ENCODE measurements around the gene ADAM17. TPM values are rescaled to one million over a fixed set of nuclear protein-coding genes. Genes with fewer than 3 reads are reported as not detected.

ADAM17 gene
- polyA plus RNA-seq, 2 of the 4 experiments (the other 2 are of a cell fraction) = 33.1 to 38.1 TPM

DNA sequence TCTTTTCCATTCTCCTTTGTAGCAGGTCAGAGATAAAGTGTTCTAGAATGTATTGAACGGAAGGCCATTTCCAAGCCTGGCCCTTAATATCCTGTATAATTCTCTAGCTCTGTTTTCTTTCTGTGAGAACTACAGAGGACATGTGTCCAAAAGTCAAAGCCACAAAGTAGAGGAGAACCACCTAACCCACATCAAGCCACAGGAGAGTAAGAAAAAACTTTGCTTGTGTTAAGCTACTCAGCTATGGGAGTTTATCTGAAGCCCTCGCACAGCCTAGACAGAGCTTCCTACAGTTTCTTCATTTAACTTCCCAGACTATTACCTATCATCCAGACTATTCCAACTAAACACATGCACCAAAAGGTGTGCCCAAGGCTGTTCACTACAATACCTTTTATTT lies 22.0 kb downstream of the ADAM17 start:
- Histone ChIP-seq H3K27ac (no peak overlapping the region), H3K9me3 (no peaks in the 10 kb centered on the region), H3K4me2 (no peak overlapping the region), H3K4me3 (no peak overlapping the region), H3K4me1 (peaks cover 39% of the 10 kb centered on the region)
- ATAC-seq (no peak), FAIRE-seq (no peak), DNase-seq (ENCODE audit: low read depth in 1 of 2, low spot score in 1 of 2) (no peak)
- CTCF ChIA-PET = interaction anchor here (0.6 to 1.4 kb wide), 6 partner anchors 17 to 997 kb away, joined by 3 to 4 read pairs (median 3); no protein-coding TSS in a partner anchor
- no peak for TF ChIP-seq HOXB5 (CRISPR knock-in tag; IDR thresholded peaks at IDR 0.05)
- TF ChIP-seq HMGXB4 (CRISPR knock-in tag; IDR thresholded peaks at IDR 0.05; ENCODE audit: borderline replicate concordance) = no peak
- no peak for TF ChIP-seq POLR2AphosphoS2 (conservative IDR thresholded peaks at IDR 0.05; ENCODE audit: low read length)
- no peak for TF ChIP-seq BHLHE40 (IDR thresholded peaks at IDR 0.05; ENCODE audit: low read depth, low read length)
- no peak for TF ChIP-seq TFCP2L1 (CRISPR knock-in tag; IDR thresholded peaks at IDR 0.05)
- no peak for TF ChIP-seq MAZ (IDR thresholded peaks at IDR 0.05; ENCODE audit: borderline replicate concordance, low read depth, low read length)
- no peak for TF ChIP-seq ZC3H11A (IDR thresholded peaks at IDR 0.05)
- TF ChIP-seq HEYL (CRISPR knock-in tag; IDR thresholded peaks at IDR 0.05) = no peak
- no peak for TF ChIP-seq TP53 (CRISPR knock-in tag; IDR thresholded peaks at IDR 0.05)
- TF ChIP-seq HOXA7 (CRISPR knock-in tag; IDR thresholded peaks at IDR 0.05) = no peak
- TF ChIP-seq JUN (IDR thresholded peaks at IDR 0.05) = no peak
- TF ChIP-seq MAX (IDR thresholded peaks at IDR 0.05) = no peak
- no peak for TF ChIP-seq NPAS2 (CRISPR knock-in tag; IDR thresholded peaks at IDR 0.05; ENCODE audit: borderline replicate concordance)
- TF ChIP-seq SREBF2 (IDR thresholded peaks at IDR 0.05) = no peak
- no peak for TF ChIP-seq GATA3 (IDR thresholded peaks at IDR 0.05; ENCODE audit: borderline replicate concordance)
- POLR2A ChIA-PET = interaction anchor here (1.2 kb wide), 1 partner anchor 23 kb away, joined by 6 read pairs; the partner anchor contains the start of gene ADAM17
- WGBS (ENCODE audit: missing lambda C conversion rate) = 97% methylated on average over 2 of the region's 2 CpGs

GRCh38 chr2:9532421-9532820 lies 23.2 kb downstream of the ADAM17 start:
- Histone ChIP-seq H3K27ac (no peak overlapping the region), H3K9me3 (no peaks in the 10 kb centered on the region), H3K4me2 (no peak overlapping the region), H3K4me1 (peaks cover 38% of the 10 kb centered on the region), H3K4me3 (no peak overlapping the region)
- FAIRE-seq (no peak), DNase-seq (ENCODE audit: low read depth in 1 of 2, low spot score in 1 of 2) (no peak), ATAC-seq (peak in 1 of 2 experiments; percentile 20; a peak in 3 of 6 replicates)
- CTCF ChIA-PET = interaction anchor here (0.6 kb wide), 1 partner anchor 170 kb away, joined by 3 read pairs; no protein-coding TSS in a partner anchor
- WGBS (ENCODE audit: missing lambda C conversion rate) = 91% methylated on average over 4 of the region's 4 CpGs
- TF ChIP-seq, protein P1, sequence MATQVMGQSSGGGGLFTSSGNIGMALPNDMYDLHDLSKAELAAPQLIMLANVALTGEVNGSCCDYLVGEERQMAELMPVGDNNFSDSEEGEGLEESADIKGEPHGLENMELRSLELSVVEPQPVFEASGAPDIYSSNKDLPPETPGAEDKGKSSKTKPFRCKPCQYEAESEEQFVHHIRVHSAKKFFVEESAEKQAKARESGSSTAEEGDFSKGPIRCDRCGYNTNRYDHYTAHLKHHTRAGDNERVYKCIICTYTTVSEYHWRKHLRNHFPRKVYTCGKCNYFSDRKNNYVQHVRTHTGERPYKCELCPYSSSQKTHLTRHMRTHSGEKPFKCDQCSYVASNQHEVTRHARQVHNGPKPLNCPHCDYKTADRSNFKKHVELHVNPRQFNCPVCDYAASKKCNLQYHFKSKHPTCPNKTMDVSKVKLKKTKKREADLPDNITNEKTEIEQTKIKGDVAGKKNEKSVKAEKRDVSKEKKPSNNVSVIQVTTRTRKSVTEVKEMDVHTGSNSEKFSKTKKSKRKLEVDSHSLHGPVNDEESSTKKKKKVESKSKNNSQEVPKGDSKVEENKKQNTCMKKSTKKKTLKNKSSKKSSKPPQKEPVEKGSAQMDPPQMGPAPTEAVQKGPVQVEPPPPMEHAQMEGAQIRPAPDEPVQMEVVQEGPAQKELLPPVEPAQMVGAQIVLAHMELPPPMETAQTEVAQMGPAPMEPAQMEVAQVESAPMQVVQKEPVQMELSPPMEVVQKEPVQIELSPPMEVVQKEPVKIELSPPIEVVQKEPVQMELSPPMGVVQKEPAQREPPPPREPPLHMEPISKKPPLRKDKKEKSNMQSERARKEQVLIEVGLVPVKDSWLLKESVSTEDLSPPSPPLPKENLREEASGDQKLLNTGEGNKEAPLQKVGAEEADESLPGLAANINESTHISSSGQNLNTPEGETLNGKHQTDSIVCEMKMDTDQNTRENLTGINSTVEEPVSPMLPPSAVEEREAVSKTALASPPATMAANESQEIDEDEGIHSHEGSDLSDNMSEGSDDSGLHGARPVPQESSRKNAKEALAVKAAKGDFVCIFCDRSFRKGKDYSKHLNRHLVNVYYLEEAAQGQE (IDR thresholded peaks at IDR 0.05) = no peak
- no peak for TF ChIP-seq SREBF2 (IDR thresholded peaks at IDR 0.05)
- no peak for TF ChIP-seq ZNF302 (CRISPR knock-in tag; IDR thresholded peaks at IDR 0.05)
- TF ChIP-seq RNF2 (IDR thresholded peaks at IDR 0.05; ENCODE audit: borderline replicate concordance, low read depth) = no peak
- no peak for TF ChIP-seq TP53 (CRISPR knock-in tag; IDR thresholded peaks at IDR 0.05)
- TF ChIP-seq MYC (IDR thresholded peaks at IDR 0.05; ENCODE audit: borderline replicate concordance, low read length) = no peak
- no peak for TF ChIP-seq ZFP36 (IDR thresholded peaks at IDR 0.05; ENCODE audit: borderline replicate concordance, partially characterized antibody)
- no peak for TF ChIP-seq JUNB (IDR thresholded peaks at IDR 0.05)
- TF ChIP-seq CHD4 (IDR thresholded peaks at IDR 0.05; ENCODE audit: borderline replicate concordance) = no peak
- TF ChIP-seq BHLHE40 (IDR thresholded peaks at IDR 0.05; ENCODE audit: low read depth, low read length) = no peak
- TF ChIP-seq CBX8 (IDR thresholded peaks at IDR 0.05) = no peak
- no peak for TF ChIP-seq TFCP2L1 (CRISPR knock-in tag; IDR thresholded peaks at IDR 0.05)
- TF ChIP-seq, protein P2, sequence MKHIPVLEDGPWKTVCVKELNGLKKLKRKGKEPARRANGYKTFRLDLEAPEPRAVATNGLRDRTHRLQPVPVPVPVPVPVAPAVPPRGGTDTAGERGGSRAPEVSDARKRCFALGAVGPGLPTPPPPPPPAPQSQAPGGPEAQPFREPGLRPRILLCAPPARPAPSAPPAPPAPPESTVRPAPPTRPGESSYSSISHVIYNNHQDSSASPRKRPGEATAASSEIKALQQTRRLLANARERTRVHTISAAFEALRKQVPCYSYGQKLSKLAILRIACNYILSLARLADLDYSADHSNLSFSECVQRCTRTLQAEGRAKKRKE (CRISPR knock-in tag; IDR thresholded peaks at IDR 0.05; ENCODE audit: low read depth) = no peak
- no peak for TF ChIP-seq PHF8 (IDR thresholded peaks at IDR 0.05; ENCODE audit: borderline replicate concordance, low read depth)
- no peak for TF ChIP-seq GATA3 (IDR thresholded peaks at IDR 0.05; ENCODE audit: borderline replicate concordance)
- no peak for TF ChIP-seq ESRRA (IDR thresholded peaks at IDR 0.05; ENCODE audit: borderline replicate concordance, low read length)
- TF ChIP-seq RCOR1 (IDR thresholded peaks at IDR 0.05; ENCODE audit: low read depth, low read length) = no peak
- POLR2A ChIA-PET = interaction anchor here (0.7 kb wide), 1 partner anchor 269 kb away, joined by 3 read pairs; no protein-coding TSS in a partner anchor
